GM13977 (cell line): Measurements from ENCODE around the gene GPR107.

Experiments used
- DNase-seq: peaks from one replicate; pipeline ENCODE4 v3.0.0; 2012; ENCODE audit warnings: low spot score
- CTCF ChIP-seq: IDR thresholded peaks from 2 replicates; pipeline ENCODE4 v1.5.1; 2012; ENCODE audit warnings: mild to moderate bottlenecking, control low read depth; ENCODE audit not compliant: insufficient read depth; ENCODE audit errors: extremely low read depth, missing control alignments
- in situ Hi-C: fragments of 300-500 bp; cut with MboI; formaldehyde crosslinking; loops from one replicate; pipeline ENCODE4 v1.12.0; 2022; ENCODE audit warnings: low sequenced_read_pairs, low pct_unique_long_range_greater_than_20kb, mixed read lengths, inconsistent platforms; ENCODE audit not compliant: unreplicated experiment

Gene GPR107

GRCh38 chr9:130137641-130138081 is 84.0 kb downstream of the GPR107 start:
- DNase-seq, result no peak
- in situ Hi-C loops, result no loop called here
- no peak for TF ChIP-seq CTCF

GRCh38 chr9:130138171-130138653 is 84.5 kb downstream of the GPR107 start:
- TF ChIP-seq CTCF, result no peak
- no peak for DNase-seq
- in situ Hi-C loops, result no loop called here

- no peak for DNase-seq
- in situ Hi-C loops, result no loop called here
- TF ChIP-seq CTCF, result no peak
These were observed 85.1 kb downstream of the GPR107 start for GRCh38 chr9:130138791-130139190.

- in situ Hi-C loops, result no loop called here
- TF ChIP-seq CTCF, result no peak
- no peak for DNase-seq
These were observed 85.5 kb downstream of the GPR107 start for GRCh38 chr9:130139251-130139650.

GRCh38 chr9:130140706-130141105 is 87.0 kb downstream of the GPR107 start:
- in situ Hi-C loops, result no loop called here
- no peak for DNase-seq
- TF ChIP-seq CTCF, result no peak

GRCh38 chr9:130142056-130142455 is 88.3 kb downstream of the GPR107 start:
- in situ Hi-C loops, result no loop called here
- no peak for TF ChIP-seq CTCF
- no peak for DNase-seq

- in situ Hi-C loops, result no loop called here
- TF ChIP-seq CTCF, result no peak
- DNase-seq, result no peak
These were observed 88.9 kb downstream of the GPR107 start for GRCh38 chr9:130142641-130143040.
